Measurements from ENCODE around the gene SULT1A2.

The SULT1A2 gene

GRCh38 chr16:28563218-28563617, 33.6 kb downstream of the SULT1A2 start:
- H3K4me3 ChIP-seq: no peak overlapping the region
- no peak for DNase-seq (ENCODE audit: low spot score)
- no peak for TF ChIP-seq CTCF (IDR thresholded peaks at IDR 0.05)
- no peak overlapping the region for H3K27ac ChIP-seq

- H3K27ac ChIP-seq: no peak overlapping the region
- TF ChIP-seq CTCF (IDR thresholded peaks at IDR 0.05): no peak
- no peak overlapping the region for H3K4me3 ChIP-seq
- no peak for DNase-seq (ENCODE audit: low spot score)
Observed at GRCh38 chr16:28562199-28562598, 34.7 kb downstream of the SULT1A2 start.

- no peak overlapping the region for H3K4me3 ChIP-seq
- DNase-seq (ENCODE audit: low spot score): no peak
- no peak overlapping the region for H3K27ac ChIP-seq
- TF ChIP-seq CTCF (IDR thresholded peaks at IDR 0.05): no peak
Observed at GRCh38 chr16:28561557-28562187, 35.2 kb downstream of the SULT1A2 start.

- H3K4me3 ChIP-seq: no peak overlapping the region
- DNase-seq (ENCODE audit: low spot score): no peak
- TF ChIP-seq CTCF (IDR thresholded peaks at IDR 0.05): no peak
Observed at GRCh38 chr16:28558456-28558855, 38.4 kb downstream of the SULT1A2 start.

GRCh38 chr16:28556914-28557320, 39.9 kb downstream of the SULT1A2 start:
- Histone ChIP-seq H3K4me3 (no peak overlapping the region), H3K27ac (no peak overlapping the region)
- no peak for TF ChIP-seq CTCF (IDR thresholded peaks at IDR 0.05)
- DNase-seq (ENCODE audit: low spot score): no peak

More at GRCh38 chr16:28558456-28558855, 38.4 kb downstream of the SULT1A2 start:
- H3K27ac ChIP-seq: no peak overlapping the region

- TF ChIP-seq CTCF (IDR thresholded peaks at IDR 0.05): no peak
Observed at GRCh38 chr16:28555561-28555960, 41.3 kb downstream of the SULT1A2 start.

GRCh38 chr16:28554634-28555423, 42.0 kb downstream of the SULT1A2 start:
- TF ChIP-seq CTCF (IDR thresholded peaks at IDR 0.05): no peak
- Histone ChIP-seq H3K27ac (peak overlapping the region; percentile 94 to 99), H3K4me3 (peak overlapping the region; percentile 88)
- DNase-seq (ENCODE audit: low spot score): no peak

More at GRCh38 chr16:28555561-28555960, 41.3 kb downstream of the SULT1A2 start:
- DNase-seq (ENCODE audit: low spot score): no peak
- no peak overlapping the region for H3K27ac ChIP-seq
- no peak overlapping the region for H3K4me3 ChIP-seq
